ENCODE results near the gene CHIA.

The CHIA gene

GRCh38 chr1:111290630-111291029 lies at the start of gene CHIA:
TSS of gene CHIA (plus strand) at chr1:111290851. CDS start at chr1:111310468, 19,617 bp downstream.
- H3K36me3 ChIP-seq (ENCODE audit: control insufficient read depth in 2 of 2, insufficient read depth in 2 of 2, low read length in 2 of 2) = no peaks in the 10 kb centered on the region
- no peaks in the 10 kb centered on the region for H3K9me3 ChIP-seq (ENCODE audit: control insufficient read depth in 2 of 2, low read length in 2 of 2)
- H3K27me3 ChIP-seq (ENCODE audit: control insufficient read depth in 1 of 2, insufficient read depth in 2 of 2, low read length in 2 of 2) = peaks cover 0 to 1% of the 10 kb centered on the region in 2 donors
- H3K4me3 ChIP-seq (ENCODE audit: low read length in 2 of 2) = no peak within 1 kb of the TSS
- H3K27ac ChIP-seq (ENCODE audit: low read length) = no peak within 1 kb of the TSS
- no peaks in the 10 kb centered on the region for H3K4me1 ChIP-seq (ENCODE audit: control insufficient read depth, insufficient read depth, low read length)
- no peak within 1 kb of the TSS for H3K9ac ChIP-seq (ENCODE audit: low read length in 2 of 2)

GRCh38 chr1:111241797-111242196 lies 48.9 kb upstream of the CHIA start:
- no peaks in the 10 kb centered on the region for H3K9me3 ChIP-seq (ENCODE audit: control insufficient read depth in 2 of 2, low read length in 2 of 2)
- no peaks in the 10 kb centered on the region for H3K4me1 ChIP-seq (ENCODE audit: control insufficient read depth, insufficient read depth, low read length)
- no peak overlapping the region for H3K9ac ChIP-seq (ENCODE audit: low read length in 2 of 2)
- no peak overlapping the region for H3K4me3 ChIP-seq (ENCODE audit: low read length in 2 of 2)
- H3K27ac ChIP-seq (ENCODE audit: low read length) = no peak overlapping the region
- H3K27me3 ChIP-seq (ENCODE audit: control insufficient read depth in 1 of 2, insufficient read depth in 2 of 2, low read length in 2 of 2) = no peaks in the 10 kb centered on the region
- H3K36me3 ChIP-seq (ENCODE audit: control insufficient read depth in 2 of 2, insufficient read depth in 2 of 2, low read length in 2 of 2) = no peaks in the 10 kb centered on the region

- Histone ChIP-seq H3K4me1 (ENCODE audit: control insufficient read depth, insufficient read depth, low read length) (no peaks in the 10 kb centered on the region), H3K9me3 (ENCODE audit: control insufficient read depth in 2 of 2, low read length in 2 of 2) (no peaks in the 10 kb centered on the region), H3K4me3 (ENCODE audit: low read length in 2 of 2) (no peak overlapping the region), H3K27me3 (ENCODE audit: control insufficient read depth in 1 of 2, insufficient read depth in 2 of 2, low read length in 2 of 2) (no peaks in the 10 kb centered on the region), H3K36me3 (ENCODE audit: control insufficient read depth in 2 of 2, insufficient read depth in 2 of 2, low read length in 2 of 2) (no peaks in the 10 kb centered on the region), H3K27ac (ENCODE audit: low read length) (no peak overlapping the region), H3K9ac (ENCODE audit: low read length in 2 of 2) (no peak overlapping the region)
These were observed 47.7 kb upstream of the CHIA start for GRCh38 chr1:111242805-111243523.

- Histone ChIP-seq H3K4me3 (ENCODE audit: low read length in 2 of 2) (no peak overlapping the region), H3K27ac (ENCODE audit: low read length) (no peak overlapping the region), H3K9me3 (ENCODE audit: control insufficient read depth in 2 of 2, low read length in 2 of 2) (no peaks in the 10 kb centered on the region), H3K36me3 (ENCODE audit: control insufficient read depth in 2 of 2, insufficient read depth in 2 of 2, low read length in 2 of 2) (no peaks in the 10 kb centered on the region), H3K4me1 (ENCODE audit: control insufficient read depth, insufficient read depth, low read length) (no peaks in the 10 kb centered on the region), H3K27me3 (ENCODE audit: control insufficient read depth in 1 of 2, insufficient read depth in 2 of 2, low read length in 2 of 2) (peaks cover 0 to 4% of the 10 kb centered on the region in 2 donors), H3K9ac (ENCODE audit: low read length in 2 of 2) (no peak overlapping the region)
These were observed 43.4 kb upstream of the CHIA start for GRCh38 chr1:111247125-111247838.

GRCh38 chr1:111249960-111250359 lies 40.7 kb upstream of the CHIA start:
- H3K36me3 ChIP-seq (ENCODE audit: control insufficient read depth in 2 of 2, insufficient read depth in 2 of 2, low read length in 2 of 2) = no peaks in the 10 kb centered on the region
- no peak overlapping the region for H3K4me3 ChIP-seq (ENCODE audit: low read length in 2 of 2)
- no peaks in the 10 kb centered on the region for H3K4me1 ChIP-seq (ENCODE audit: control insufficient read depth, insufficient read depth, low read length)
- peaks cover 0 to 4% of the 10 kb centered on the region in 2 donors for H3K27me3 ChIP-seq (ENCODE audit: control insufficient read depth in 1 of 2, insufficient read depth in 2 of 2, low read length in 2 of 2)
- no peak overlapping the region for H3K9ac ChIP-seq (ENCODE audit: low read length in 2 of 2)
- H3K9me3 ChIP-seq (ENCODE audit: control insufficient read depth in 2 of 2, low read length in 2 of 2) = no peaks in the 10 kb centered on the region
- H3K27ac ChIP-seq (ENCODE audit: low read length) = no peak overlapping the region

GRCh38 chr1:111251570-111251969 lies 39.1 kb upstream of the CHIA start:
- Histone ChIP-seq H3K27me3 (ENCODE audit: control insufficient read depth in 1 of 2, insufficient read depth in 2 of 2, low read length in 2 of 2) (peaks cover 0 to 4% of the 10 kb centered on the region in 2 donors), H3K9me3 (ENCODE audit: control insufficient read depth in 2 of 2, low read length in 2 of 2) (no peaks in the 10 kb centered on the region), H3K36me3 (ENCODE audit: control insufficient read depth in 2 of 2, insufficient read depth in 2 of 2, low read length in 2 of 2) (no peaks in the 10 kb centered on the region), H3K4me1 (ENCODE audit: control insufficient read depth, insufficient read depth, low read length) (no peaks in the 10 kb centered on the region), H3K9ac (ENCODE audit: low read length in 2 of 2) (no peak overlapping the region), H3K4me3 (ENCODE audit: low read length in 2 of 2) (no peak overlapping the region), H3K27ac (ENCODE audit: low read length) (no peak overlapping the region)

GRCh38 chr1:111252786-111253185 lies 37.9 kb upstream of the CHIA start:
- Histone ChIP-seq H3K9me3 (ENCODE audit: control insufficient read depth in 2 of 2, low read length in 2 of 2) (no peaks in the 10 kb centered on the region), H3K27me3 (ENCODE audit: control insufficient read depth in 1 of 2, insufficient read depth in 2 of 2, low read length in 2 of 2) (peaks cover 0 to 4% of the 10 kb centered on the region in 2 donors), H3K27ac (ENCODE audit: low read length) (no peak overlapping the region), H3K36me3 (ENCODE audit: control insufficient read depth in 2 of 2, insufficient read depth in 2 of 2, low read length in 2 of 2) (no peaks in the 10 kb centered on the region), H3K9ac (ENCODE audit: low read length in 2 of 2) (no peak overlapping the region), H3K4me3 (ENCODE audit: low read length in 2 of 2) (no peak overlapping the region), H3K4me1 (ENCODE audit: control insufficient read depth, insufficient read depth, low read length) (no peaks in the 10 kb centered on the region)

- Histone ChIP-seq H3K27me3 (ENCODE audit: control insufficient read depth in 1 of 2, insufficient read depth in 2 of 2, low read length in 2 of 2) (peaks cover 0 to 4% of the 10 kb centered on the region in 2 donors), H3K27ac (ENCODE audit: low read length) (no peak overlapping the region), H3K4me1 (ENCODE audit: control insufficient read depth, insufficient read depth, low read length) (no peaks in the 10 kb centered on the region), H3K9ac (ENCODE audit: low read length in 2 of 2) (no peak overlapping the region), H3K4me3 (ENCODE audit: low read length in 2 of 2) (no peak overlapping the region), H3K36me3 (ENCODE audit: control insufficient read depth in 2 of 2, insufficient read depth in 2 of 2, low read length in 2 of 2) (no peaks in the 10 kb centered on the region), H3K9me3 (ENCODE audit: control insufficient read depth in 2 of 2, low read length in 2 of 2) (no peaks in the 10 kb centered on the region)
These were observed 36.8 kb upstream of the CHIA start for GRCh38 chr1:111253876-111254275.

GRCh38 chr1:111256988-111257658 lies 33.5 kb upstream of the CHIA start:
- H3K9ac ChIP-seq (ENCODE audit: low read length in 2 of 2) = no peak overlapping the region
- H3K9me3 ChIP-seq (ENCODE audit: control insufficient read depth in 2 of 2, low read length in 2 of 2) = no peaks in the 10 kb centered on the region
- no peak overlapping the region for H3K4me3 ChIP-seq (ENCODE audit: low read length in 2 of 2)
- H3K27me3 ChIP-seq (ENCODE audit: control insufficient read depth in 1 of 2, insufficient read depth in 2 of 2, low read length in 2 of 2) = no peaks in the 10 kb centered on the region
- no peak overlapping the region for H3K27ac ChIP-seq (ENCODE audit: low read length)
- H3K36me3 ChIP-seq (ENCODE audit: control insufficient read depth in 2 of 2, insufficient read depth in 2 of 2, low read length in 2 of 2) = no peaks in the 10 kb centered on the region
- H3K4me1 ChIP-seq (ENCODE audit: control insufficient read depth, insufficient read depth, low read length) = no peaks in the 10 kb centered on the region

- no peaks in the 10 kb centered on the region for H3K36me3 ChIP-seq (ENCODE audit: control insufficient read depth in 2 of 2, insufficient read depth in 2 of 2, low read length in 2 of 2)
- peaks cover 19 to 24% of the 10 kb centered on the region in 2 donors for H3K27me3 ChIP-seq (ENCODE audit: control insufficient read depth in 1 of 2, insufficient read depth in 2 of 2, low read length in 2 of 2)
- H3K9me3 ChIP-seq (ENCODE audit: control insufficient read depth in 2 of 2, low read length in 2 of 2) = peaks cover 2 to 3% of the 10 kb centered on the region in 2 donors
- no peak overlapping the region for H3K4me3 ChIP-seq (ENCODE audit: low read length in 2 of 2)
- no peaks in the 10 kb centered on the region for H3K4me1 ChIP-seq (ENCODE audit: control insufficient read depth, insufficient read depth, low read length)
- no peak overlapping the region for H3K27ac ChIP-seq (ENCODE audit: low read length)
- no peak overlapping the region for H3K9ac ChIP-seq (ENCODE audit: low read length in 2 of 2)
These were observed 22.7 kb upstream of the CHIA start for GRCh38 chr1:111267801-111268508.

Data from stomach smooth muscle (tissue), 2 donors.